Measurements from ENCODE around the gene CLK3.

Gene CLK3

GRCh38 chr15:74655424-74655823 is 39.8 kb downstream of the CLK3 start (continued):
- no peak for TF ChIP-seq ZNF518A (tag by site-specific recombination; conservative IDR thresholded peaks at IDR 0.05; ENCODE audit: low read depth)
- TF ChIP-seq ZNF670 (tag by site-specific recombination; IDR thresholded peaks at IDR 0.05; ENCODE audit: low read depth), result no peak
- no peak for TF ChIP-seq ZBTB10 (tag by site-specific recombination; IDR thresholded peaks at IDR 0.05)
- TF ChIP-seq ZNF768 (tag by site-specific recombination; IDR thresholded peaks at IDR 0.05), result no peak
- TF ChIP-seq ZNF600 (tag by site-specific recombination; IDR thresholded peaks at IDR 0.05), result peak; percentile 85
- no peak for TF ChIP-seq ZNF132 (tag by site-specific recombination; IDR thresholded peaks at IDR 0.05; ENCODE audit: borderline replicate concordance)
- no peak for TF ChIP-seq PBX3 (CRISPR knock-in tag; IDR thresholded peaks at IDR 0.05)
- TF ChIP-seq ZNF555 (tag by site-specific recombination; conservative IDR thresholded peaks at IDR 0.05), result no peak
- TF ChIP-seq ZNF354C (tag by site-specific recombination; IDR thresholded peaks at IDR 0.05; ENCODE audit: borderline replicate concordance, low read depth), result no peak
- no peak for TF ChIP-seq ZNF501 (tag by site-specific recombination; IDR thresholded peaks at IDR 0.05)
- TF ChIP-seq REST (tag by site-specific recombination; IDR thresholded peaks at IDR 0.05), result no peak
- no peak for TF ChIP-seq ZNF488 (tag by site-specific recombination; IDR thresholded peaks at IDR 0.05)
- no peak for TF ChIP-seq ZBTB48 (tag by site-specific recombination; IDR thresholded peaks at IDR 0.05)
- TF ChIP-seq ZFHX2 (tag by site-specific recombination; conservative IDR thresholded peaks at IDR 0.05), result no peak
- TF ChIP-seq GLI4 (tag by site-specific recombination; IDR thresholded peaks at IDR 0.05), result no peak
- TF ChIP-seq GFI1B (tag by site-specific recombination; IDR thresholded peaks at IDR 0.05), result no peak
- TF ChIP-seq ZNF23 (tag by site-specific recombination; IDR thresholded peaks at IDR 0.05; ENCODE audit: borderline replicate concordance), result no peak
- TF ChIP-seq ZBTB26 (tag by site-specific recombination; optimal IDR thresholded peaks at IDR 0.05), result no peak
- TF ChIP-seq ZNF660 (tag by site-specific recombination; IDR thresholded peaks at IDR 0.05), result no peak; the same call in 1 of the 2 replicates
- no peak for TF ChIP-seq ZNF280D (tag by site-specific recombination; IDR thresholded peaks at IDR 0.05)
- no peak for TF ChIP-seq ZNF514 (tag by site-specific recombination; IDR thresholded peaks at IDR 0.05)
- no peak for TF ChIP-seq ZNF423 (tag by site-specific recombination; IDR thresholded peaks at IDR 0.05)

All from HEK293 (cell line).